Endothelial cell (in vitro differentiated cells): ENCODE measurements around the gene MICU1. TPM values are rescaled to one million over a fixed set of nuclear protein-coding genes. Genes with fewer than 3 reads are reported as not detected.

Experiments
- DNase-seq: peaks from one replicate; pipeline ENCODE4 v3.0.0; 2021; ENCODE audit warnings: low spot score
- H3K27ac Mint-ChIP-seq: one replicate; pipeline ENCODE4 v1.8.0; 2021; ENCODE audit warnings: mixed read lengths, inconsistent platforms; ENCODE audit not compliant: unreplicated experiment
- H3K27me3 Mint-ChIP-seq: one replicate; pipeline ENCODE4 v1.8.0; 2021; ENCODE audit warnings: mild to moderate bottlenecking, moderate library complexity, mixed read lengths, inconsistent platforms; ENCODE audit not compliant: unreplicated experiment
- H3K36me3 Mint-ChIP-seq: one replicate; pipeline ENCODE4 v1.8.0; 2021; ENCODE audit warnings: mild to moderate bottlenecking, low read depth, mixed read lengths, inconsistent platforms; ENCODE audit not compliant: unreplicated experiment
- H3K4me1 Mint-ChIP-seq: one replicate; pipeline ENCODE4 v1.8.0; 2021; ENCODE audit warnings: mild to moderate bottlenecking, mixed read lengths, inconsistent platforms; ENCODE audit not compliant: unreplicated experiment
- H3K4me3 Mint-ChIP-seq: one replicate; pipeline ENCODE4 v1.8.0; 2021; ENCODE audit warnings: mild to moderate bottlenecking, mixed read lengths, inconsistent platforms; ENCODE audit not compliant: unreplicated experiment
- H3K9me3 Mint-ChIP-seq: one replicate; pipeline ENCODE4 v1.8.0; 2021; ENCODE audit warnings: mixed read lengths, inconsistent platforms; ENCODE audit not compliant: unreplicated experiment
- total RNA-seq: library from RNA; stranded (reverse); fragmentation: NEBNext Ultra II Directional; extraction: Animal tissue kit (Norgen Biotek cat#: 25700); gene quantifications from one replicate; pipeline ENCODE4 v1.2.1, GENCODE V29; 2021; ENCODE audit not compliant: unreplicated experiment
- TF ChIP-seq, protein P1 (sequence below): fragments of 200-600 bp; sonication (generic); IDR thresholded peaks from one replicate; pipeline ENCODE4 v1.5.0; 2021; ENCODE audit warnings: antibody characterized with exemption; ENCODE audit not compliant: unreplicated experiment

Gene MICU1
- total RNA-seq, 1 donor from 2014 or later = 39.9 TPM

DNA sequence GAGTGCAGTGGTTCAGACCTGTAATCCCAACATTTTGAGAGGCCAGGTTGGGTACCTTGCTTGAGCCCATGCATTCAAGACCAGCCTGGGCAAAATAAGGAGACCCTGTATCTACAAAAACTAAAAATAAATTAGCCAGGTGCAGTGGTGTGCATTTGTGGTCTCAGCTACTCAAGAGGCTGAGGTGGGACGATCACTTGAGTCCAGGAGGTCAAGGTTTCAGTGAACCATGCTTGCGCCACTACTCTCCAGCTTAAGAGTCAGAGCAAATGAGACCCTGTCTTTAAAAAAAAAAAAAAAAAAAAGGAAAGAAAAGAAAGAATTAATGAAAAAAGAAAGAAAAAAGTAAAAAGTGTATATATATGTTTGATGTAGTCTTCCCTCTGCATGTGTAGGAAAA is 24.7 kb downstream of the MICU1 start:
- H3K36me3 Mint-ChIP-seq = no peaks in the 10 kb centered on the region
- no peaks in the 10 kb centered on the region for H3K9me3 Mint-ChIP-seq
- no peak overlapping the region for H3K27ac Mint-ChIP-seq
- peaks cover 20% of the 10 kb centered on the region for H3K4me1 Mint-ChIP-seq
- TF ChIP-seq, protein P1, sequence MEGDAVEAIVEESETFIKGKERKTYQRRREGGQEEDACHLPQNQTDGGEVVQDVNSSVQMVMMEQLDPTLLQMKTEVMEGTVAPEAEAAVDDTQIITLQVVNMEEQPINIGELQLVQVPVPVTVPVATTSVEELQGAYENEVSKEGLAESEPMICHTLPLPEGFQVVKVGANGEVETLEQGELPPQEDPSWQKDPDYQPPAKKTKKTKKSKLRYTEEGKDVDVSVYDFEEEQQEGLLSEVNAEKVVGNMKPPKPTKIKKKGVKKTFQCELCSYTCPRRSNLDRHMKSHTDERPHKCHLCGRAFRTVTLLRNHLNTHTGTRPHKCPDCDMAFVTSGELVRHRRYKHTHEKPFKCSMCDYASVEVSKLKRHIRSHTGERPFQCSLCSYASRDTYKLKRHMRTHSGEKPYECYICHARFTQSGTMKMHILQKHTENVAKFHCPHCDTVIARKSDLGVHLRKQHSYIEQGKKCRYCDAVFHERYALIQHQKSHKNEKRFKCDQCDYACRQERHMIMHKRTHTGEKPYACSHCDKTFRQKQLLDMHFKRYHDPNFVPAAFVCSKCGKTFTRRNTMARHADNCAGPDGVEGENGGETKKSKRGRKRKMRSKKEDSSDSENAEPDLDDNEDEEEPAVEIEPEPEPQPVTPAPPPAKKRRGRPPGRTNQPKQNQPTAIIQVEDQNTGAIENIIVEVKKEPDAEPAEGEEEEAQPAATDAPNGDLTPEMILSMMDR = no peak
- H3K27me3 Mint-ChIP-seq = peaks cover 1% of the 10 kb centered on the region
- no peak overlapping the region for H3K4me3 Mint-ChIP-seq
- DNase-seq = no peak

DNA sequence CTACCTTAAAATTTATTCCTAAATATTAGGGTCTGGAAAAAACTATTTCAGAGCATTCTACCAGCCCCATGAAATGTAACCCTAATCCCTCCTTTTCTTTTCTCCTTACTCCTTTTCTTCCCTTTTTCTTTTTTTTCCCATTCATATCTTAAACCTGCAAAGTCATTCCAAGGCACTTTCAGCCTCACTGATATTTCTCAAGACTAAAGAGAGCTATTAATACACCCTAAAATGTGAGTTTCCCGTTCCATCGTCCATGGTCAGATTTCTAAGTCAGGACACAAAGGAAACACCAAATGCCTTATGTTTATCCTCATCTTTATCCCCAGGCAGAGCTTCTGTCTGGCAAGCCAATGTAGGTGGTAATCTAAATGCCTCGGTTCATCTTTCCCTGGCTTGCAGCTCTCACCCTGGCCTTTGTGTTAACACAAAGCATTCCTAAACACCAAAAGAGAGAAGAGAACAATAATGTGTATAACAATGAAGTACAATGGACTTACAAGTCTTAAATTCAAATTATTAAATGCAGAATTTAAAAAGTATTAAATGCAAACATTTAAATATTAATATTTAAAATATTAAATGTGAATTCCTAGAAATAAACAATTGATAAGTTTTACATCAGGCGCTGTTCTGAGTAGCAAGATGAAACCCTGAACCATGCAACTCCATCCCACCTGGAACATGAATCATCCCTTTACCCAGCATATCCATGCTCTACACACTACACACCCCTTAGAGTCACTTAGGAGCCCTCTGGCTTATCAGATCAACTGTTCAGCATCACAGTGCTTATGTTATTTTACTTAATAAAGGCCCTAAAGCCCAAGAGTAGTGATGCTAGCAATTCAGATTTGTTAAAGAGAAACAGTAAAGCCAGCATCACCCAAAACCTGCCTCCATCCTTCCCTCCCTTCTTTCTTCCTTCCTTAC is 26.8 kb downstream of the MICU1 start:
- Mint-ChIP-seq H3K4me1 (peaks cover 14% of the 10 kb centered on the region), H3K27me3 (peaks cover 1% of the 10 kb centered on the region), H3K27ac (no peak overlapping the region), H3K4me3 (no peak overlapping the region), H3K9me3 (no peaks in the 10 kb centered on the region), H3K36me3 (peaks cover under 1% of the 10 kb centered on the region)
- DNase-seq = no peak
- TF ChIP-seq, protein P1 = no peak

DNA sequence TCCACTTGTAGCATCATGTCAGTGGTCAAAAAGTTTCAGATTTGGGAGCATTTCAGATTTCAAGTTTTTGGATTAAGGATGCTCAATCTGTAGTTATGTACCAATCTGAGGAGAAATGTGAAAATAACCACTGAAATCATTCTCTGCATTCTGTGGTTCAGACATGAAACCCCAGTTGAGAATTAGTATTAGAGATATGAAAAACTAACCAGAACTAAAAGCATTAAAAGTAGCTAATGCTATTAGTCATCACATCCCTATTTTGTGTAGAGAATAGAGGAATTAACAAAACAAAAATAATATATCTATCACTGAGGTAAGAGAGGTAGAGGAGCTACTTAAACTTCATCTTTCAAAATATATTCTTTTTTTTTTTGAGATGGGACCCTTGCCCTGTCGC is 28.0 kb downstream of the MICU1 start:
- peaks cover 16% of the 10 kb centered on the region for H3K4me1 Mint-ChIP-seq
- TF ChIP-seq, protein P1 = no peak
- peaks cover 1% of the 10 kb centered on the region for H3K27me3 Mint-ChIP-seq
- H3K9me3 Mint-ChIP-seq = no peaks in the 10 kb centered on the region
- no peak for DNase-seq
- no peak overlapping the region for H3K27ac Mint-ChIP-seq
- no peak overlapping the region for H3K4me3 Mint-ChIP-seq
- peaks cover 5% of the 10 kb centered on the region for H3K36me3 Mint-ChIP-seq

DNA sequence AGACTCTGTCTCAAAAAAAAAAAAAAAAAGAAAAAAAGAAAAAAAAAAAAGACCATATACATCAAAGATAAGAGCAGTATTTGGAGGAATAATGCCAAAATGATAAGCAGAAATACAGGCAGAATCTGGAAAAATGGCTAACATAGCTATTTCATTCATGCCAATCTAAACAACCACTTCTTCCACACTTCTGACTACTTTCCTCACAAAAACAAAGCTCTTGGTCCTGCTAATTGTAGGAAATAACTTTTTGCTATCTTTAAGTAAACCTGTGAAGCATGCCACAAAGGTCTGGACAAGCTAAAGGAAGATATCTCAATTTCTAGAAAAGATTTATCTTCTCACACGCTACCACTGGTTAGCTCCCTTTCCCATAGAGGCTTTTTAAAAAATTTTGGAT is 30.4 kb downstream of the MICU1 start:
- Mint-ChIP-seq H3K9me3 (no peaks in the 10 kb centered on the region), H3K27me3 (peaks cover 1% of the 10 kb centered on the region), H3K4me3 (no peak overlapping the region), H3K36me3 (peaks cover 14% of the 10 kb centered on the region), H3K4me1 (peaks cover 16% of the 10 kb centered on the region), H3K27ac (no peak overlapping the region)
- DNase-seq = no peak
- TF ChIP-seq, protein P1 = no peak

DNA sequence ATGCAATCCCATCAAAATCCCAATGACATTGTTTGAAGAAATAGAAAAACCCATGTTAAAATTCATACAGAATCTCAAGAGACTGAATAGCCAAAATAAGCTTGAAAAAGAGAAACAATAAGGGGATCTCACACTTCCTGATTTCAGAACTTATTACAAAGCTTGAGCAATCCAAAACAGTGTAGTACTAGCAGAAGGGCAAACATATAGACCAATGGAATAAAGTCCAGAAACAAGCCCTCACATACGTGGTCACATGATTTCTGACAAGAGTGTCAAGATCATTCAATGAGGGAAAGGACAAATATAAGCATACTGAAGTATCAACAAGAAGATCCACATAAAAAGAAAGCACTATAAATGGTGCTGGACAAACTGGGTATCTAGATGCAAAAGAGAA is 31.9 kb downstream of the MICU1 start:
- TF ChIP-seq, protein P1 = no peak
- no peak overlapping the region for H3K27ac Mint-ChIP-seq
- peaks cover 6% of the 10 kb centered on the region for H3K4me1 Mint-ChIP-seq
- peaks cover 14% of the 10 kb centered on the region for H3K36me3 Mint-ChIP-seq
- no peaks in the 10 kb centered on the region for H3K9me3 Mint-ChIP-seq
- H3K4me3 Mint-ChIP-seq = no peak overlapping the region
- H3K27me3 Mint-ChIP-seq = peaks cover 1% of the 10 kb centered on the region
- DNase-seq = no peak
